A549 (cell line): ENCODE results near the gene ENTHD1. TPM values are rescaled to one million over a fixed set of nuclear protein-coding genes. Genes with fewer than 3 reads are reported as not detected.

ENCODE experiments used
- ATAC-seq, 2 experiments: fragments of 200-7000 bp in 1 of 2; fragments of >200 bp in 1 of 2; cut with Nextera tagmentation in 1 of 2; cut with Tn5 transposase in 1 of 2; 3 replicates each; pipeline versions ENCODE4 v1.8.0 to v1.9.1; 2018 to 2020; ENCODE audit warnings: mild to moderate bottlenecking in 1 of 2, moderate library complexity in 1 of 2
- CTCF ChIA-PET: fragments of 300-600 bp; sonication (Branson Sonifier 250); formaldehyde crosslinking; extraction: SDS; loops from one replicate; lab custom pipeline; 2021; ENCODE audit warnings: antibody characterized with exemption, inconsistent platforms; lab: Yijun Ruan, JAX
- POLR2A ChIA-PET: fragments of 350-600 bp; formaldehyde crosslinking; extraction: SDS; loops from one replicate; lab custom pipeline; 2021; ENCODE audit warnings: antibody characterized with exemption, inconsistent platforms; lab: Yijun Ruan, JAX
- DNase-seq, 2 experiments: peaks; one replicate each; pipeline versions ENCODE4 v3.0.0 to v3.0.0-alpha.2; 2011 to 2016; ENCODE audit warnings: low read depth in 1 of 2, low spot score in 1 of 2
- FAIRE-seq: peaks from 2 replicates; lab custom pipeline; 2011; peaks lifted over from hg19 to GRCh38; lab: Jason Lieb, UNC
- H3K27ac ChIP-seq, 2 experiments: fragments of >200 bp; sonication (Bioruptor Twin); formaldehyde crosslinking; 3 replicates each; pipeline ENCODE4 v1.5.1; 2016 to 2017
- H3K4me1 ChIP-seq: fragments of >200 bp; sonication (Bioruptor Twin); formaldehyde crosslinking; 3 replicates; pipeline ENCODE4 v1.6.1; 2016
- H3K4me2 ChIP-seq: fragments of >200 bp; sonication (Bioruptor Twin); formaldehyde crosslinking; 3 replicates; pipeline ENCODE4 v1.6.1; 2016
- H3K4me3 ChIP-seq: fragments of >200 bp; sonication (Bioruptor Twin); formaldehyde crosslinking; 3 replicates; pipeline ENCODE4 v1.5.1; 2016
- H3K9me3 ChIP-seq: fragments of >200 bp; sonication (Bioruptor Twin); formaldehyde crosslinking; 3 replicates; pipeline ENCODE4 v1.6.1; 2016
- BHLHE40 ChIP-seq: IDR thresholded peaks from 2 replicates; pipeline ENCODE4 v1.6.1; 2012; ENCODE audit warnings: low read depth, low read length, inconsistent platforms
- CHD2 ChIP-seq: fragments of 150-350 bp; IDR thresholded peaks from 2 replicates; pipeline ENCODE4 v1.6.1; 2014; ENCODE audit warnings: low read length; ENCODE audit not compliant: partially characterized antibody
- CHD4 ChIP-seq: fragments of 200-600 bp; sonication (generic); IDR thresholded peaks from 2 replicates; pipeline ENCODE4 v1.6.1; 2016; ENCODE audit warnings: antibody characterized with exemption, mild to moderate bottlenecking, borderline replicate concordance
- CTCF ChIP-seq: fragments of >200 bp; sonication (Bioruptor Twin); formaldehyde crosslinking; IDR thresholded peaks from 3 replicates; pipeline ENCODE4 v1.5.1; 2016
- EHMT2 ChIP-seq: fragments of 200-600 bp; sonication (generic); IDR thresholded peaks from 2 replicates; pipeline ENCODE4 v1.6.1; 2016; ENCODE audit warnings: antibody characterized with exemption, low read depth, mild to moderate bottlenecking, moderate library complexity
- HOXB5 ChIP-seq: fragments of 250-450 bp; sonication (Bioruptor Pico); IDR thresholded peaks from 2 replicates; pipeline ENCODE4 v1.5.0; 2020; ENCODE audit warnings: mild to moderate bottlenecking, moderate library complexity
- KDM1A ChIP-seq: fragments of 200-600 bp; sonication (generic); IDR thresholded peaks from 2 replicates; pipeline ENCODE4 v1.6.1; 2016; ENCODE audit warnings: low read depth, mild to moderate bottlenecking
- MAFK ChIP-seq: fragments of 450-650 bp; IDR thresholded peaks from 2 replicates; pipeline ENCODE4 v1.6.1; 2014; ENCODE audit not compliant: partially characterized antibody
- MAZ ChIP-seq: fragments of 150-350 bp; IDR thresholded peaks from 2 replicates; pipeline ENCODE4 v1.6.1; 2014; ENCODE audit warnings: antibody characterized with exemption, low read depth, low read length, borderline replicate concordance
- MYC ChIP-seq: IDR thresholded peaks from 2 replicates; pipeline ENCODE4 v1.6.1; 2012; ENCODE audit warnings: mild to moderate bottlenecking, inconsistent platforms, low read length, improper control_type of control experiment, borderline replicate concordance
- RCOR1 ChIP-seq: fragments of 150-350 bp; IDR thresholded peaks from 2 replicates; pipeline ENCODE4 v1.6.1; 2014; ENCODE audit warnings: antibody characterized with exemption, low read length, low read depth
- SMC3 ChIP-seq: fragments of >200 bp; sonication (Bioruptor Twin); formaldehyde crosslinking; IDR thresholded peaks from 3 replicates; pipeline ENCODE4 v1.6.1; 2018; ENCODE audit warnings: inconsistent platforms
- SREBF2 ChIP-seq: fragments of 450-650 bp; IDR thresholded peaks from 2 replicates; pipeline ENCODE4 v1.6.1; 2014; ENCODE audit warnings: mild to moderate bottlenecking, moderate library complexity
- TP53 ChIP-seq: fragments of 250-450 bp; sonication (Bioruptor Pico); IDR thresholded peaks from 2 replicates; pipeline ENCODE4 v1.5.0; 2021; ENCODE audit warnings: mild to moderate bottlenecking, moderate library complexity
- ZC3H11A ChIP-seq: fragments of 450-650 bp; IDR thresholded peaks from 2 replicates; pipeline ENCODE4 v1.6.1; 2014; ENCODE audit warnings: antibody characterized with exemption, mild to moderate bottlenecking
- WGBS: methylation state at CpG from one replicate; pipeline ENCODE4 v1.1.6; 2017; ENCODE audit errors: missing lambda C conversion rate; 5-methylcytosine and 5-hydroxymethylcytosine counted together
- polyA minus RNA-seq: library from RNA; depleted of rRNA, polyadenylated mRNA; stranded (reverse); fragments of >200 nt; gene quantifications from 2 replicates; pipeline ENCODE4 v1.2.3, GENCODE V29; 2011; rRNA and poly(A)+ RNA removed
- polyA plus RNA-seq, 4 experiments: library from polyadenylated mRNA; depleted of rRNA in 3 of 4; stranded (reverse); fragments of >200 nt; fragmentation: RNase III in 1 of 4; extraction: RNeasy Plus Mini Kit Qiagen cat#74134 plus additional on column Dnase treatment in 1 of 4; gene quantifications; 2 replicates in 3 of 4; 3 replicates in 1 of 4; pipeline ENCODE4 v1.2.3, GENCODE V29; 2011 to 2017
- TF ChIP-seq, protein P1 (sequence below): IDR thresholded peaks from 2 replicates; pipeline ENCODE4 v1.6.1; 2012; ENCODE audit warnings: low read depth, borderline replicate concordance
- TF ChIP-seq, protein P2 (sequence below): IDR thresholded peaks from 2 replicates; pipeline ENCODE4 v1.6.1; 2012
- TF ChIP-seq, protein P3 (sequence below): fragments of 150-350 bp; IDR thresholded peaks from 2 replicates; pipeline ENCODE4 v1.6.1; 2014; ENCODE audit warnings: low read depth, mild to moderate bottlenecking, low read length

Gene ENTHD1, protein sequence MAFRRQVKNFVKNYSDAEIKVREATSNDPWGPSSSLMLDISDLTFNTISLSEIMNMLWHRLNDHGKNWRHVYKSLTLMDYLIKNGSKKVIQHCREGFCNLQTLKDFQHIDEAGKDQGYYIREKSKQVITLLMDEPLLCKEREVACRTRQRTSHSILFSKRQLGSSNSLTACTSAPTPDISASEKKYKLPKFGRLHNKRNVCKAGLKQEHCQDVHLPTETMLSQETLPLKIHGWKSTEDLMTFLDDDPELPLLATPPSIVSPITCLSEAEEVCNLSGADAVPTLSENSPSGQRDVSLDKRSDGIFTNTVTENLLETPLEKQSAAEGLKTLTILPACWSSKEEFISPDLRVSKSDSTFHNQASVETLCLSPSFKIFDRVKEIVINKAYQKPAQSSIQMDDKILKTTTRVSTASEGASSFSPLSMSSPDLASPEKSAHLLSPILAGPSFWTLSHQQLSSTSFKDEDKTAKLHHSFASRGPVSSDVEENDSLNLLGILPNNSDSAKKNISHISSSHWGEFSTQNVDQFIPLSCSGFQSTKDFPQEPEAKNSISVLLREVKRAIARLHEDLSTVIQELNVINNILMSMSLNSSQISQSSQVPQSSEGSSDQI
- polyA plus RNA-seq (2011; rRNA removed) (not detected in 2 replicates), polyA plus RNA-seq (2017; fragmentation: RNase III; extraction: RNeasy Plus Mini Kit Qiagen cat#74134 plus additional on column Dnase treatment) (not detected in 3 replicates), polyA minus RNA-seq (not detected in 2 replicates)
- not detected in 2 replicates for polyA plus RNA-seq (2012; cell fraction: cytosol; rRNA removed)
- polyA plus RNA-seq (2012; cell fraction: nucleus; rRNA removed) = not detected in 2 replicates

DNA sequence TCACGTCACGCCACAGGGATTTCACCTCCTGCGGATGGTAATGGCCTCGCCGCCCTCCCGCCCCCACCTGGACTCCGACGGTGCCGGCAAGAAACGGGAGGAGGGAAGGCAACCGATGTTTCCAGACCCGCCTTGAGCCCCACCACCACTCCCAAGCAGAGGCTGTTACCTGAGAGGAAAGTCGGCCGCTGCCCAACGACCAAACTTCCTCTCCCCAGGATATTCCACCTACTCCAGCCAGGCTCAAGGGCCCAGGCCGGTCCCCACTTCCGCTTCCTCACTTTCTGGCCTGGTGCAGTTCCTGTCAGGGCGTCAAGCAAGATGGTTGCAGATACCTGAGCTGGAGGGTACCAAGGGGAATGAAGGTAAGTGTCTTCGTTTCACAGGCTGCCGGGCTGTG, at the start of gene ENTHD1:
Gene ENTHD1, minus strand, starts transcription at position 235 of the 400 bp plus-strand sequence. CDS start 6,012 bp downstream, outside the sequence.
- FAIRE-seq (no peak), ATAC-seq (no peak)
- Histone ChIP-seq H3K27ac (no peak within 1 kb of the TSS), H3K4me1 (no peaks in the 10 kb centered on the region), H3K4me3 (no peak within 1 kb of the TSS), H3K9me3 (no peaks in the 10 kb centered on the region), H3K4me2 (no peak within 1 kb of the TSS)
- POLR2A ChIA-PET = no interaction called here
- CTCF ChIA-PET = interaction anchor here (0.6 to 1.9 kb wide), 4 partner anchors 131 to 315 kb away, joined by 3 to 7 read pairs (median 4); no protein-coding TSS in a partner anchor
- TF ChIP-seq, protein P1, sequence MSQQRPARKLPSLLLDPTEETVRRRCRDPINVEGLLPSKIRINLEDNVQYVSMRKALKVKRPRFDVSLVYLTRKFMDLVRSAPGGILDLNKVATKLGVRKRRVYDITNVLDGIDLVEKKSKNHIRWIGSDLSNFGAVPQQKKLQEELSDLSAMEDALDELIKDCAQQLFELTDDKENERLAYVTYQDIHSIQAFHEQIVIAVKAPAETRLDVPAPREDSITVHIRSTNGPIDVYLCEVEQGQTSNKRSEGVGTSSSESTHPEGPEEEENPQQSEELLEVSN = no peak
- TF ChIP-seq SMC3 (no peak), KDM1A (no peak), EHMT2 (no peak), SREBF2 (no peak), ZC3H11A (no peak), CTCF (no peak), CHD2 (no peak), MAFK (no peak), RCOR1 (no peak), BHLHE40 (no peak), MAZ (no peak)
- TF ChIP-seq, protein P2, sequence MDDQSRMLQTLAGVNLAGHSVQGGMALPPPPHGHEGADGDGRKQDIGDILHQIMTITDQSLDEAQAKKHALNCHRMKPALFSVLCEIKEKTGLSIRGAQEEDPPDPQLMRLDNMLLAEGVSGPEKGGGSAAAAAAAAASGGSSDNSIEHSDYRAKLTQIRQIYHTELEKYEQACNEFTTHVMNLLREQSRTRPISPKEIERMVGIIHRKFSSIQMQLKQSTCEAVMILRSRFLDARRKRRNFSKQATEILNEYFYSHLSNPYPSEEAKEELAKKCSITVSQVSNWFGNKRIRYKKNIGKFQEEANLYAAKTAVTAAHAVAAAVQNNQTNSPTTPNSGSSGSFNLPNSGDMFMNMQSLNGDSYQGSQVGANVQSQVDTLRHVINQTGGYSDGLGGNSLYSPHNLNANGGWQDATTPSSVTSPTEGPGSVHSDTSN = no peak
- TF ChIP-seq, protein P3, sequence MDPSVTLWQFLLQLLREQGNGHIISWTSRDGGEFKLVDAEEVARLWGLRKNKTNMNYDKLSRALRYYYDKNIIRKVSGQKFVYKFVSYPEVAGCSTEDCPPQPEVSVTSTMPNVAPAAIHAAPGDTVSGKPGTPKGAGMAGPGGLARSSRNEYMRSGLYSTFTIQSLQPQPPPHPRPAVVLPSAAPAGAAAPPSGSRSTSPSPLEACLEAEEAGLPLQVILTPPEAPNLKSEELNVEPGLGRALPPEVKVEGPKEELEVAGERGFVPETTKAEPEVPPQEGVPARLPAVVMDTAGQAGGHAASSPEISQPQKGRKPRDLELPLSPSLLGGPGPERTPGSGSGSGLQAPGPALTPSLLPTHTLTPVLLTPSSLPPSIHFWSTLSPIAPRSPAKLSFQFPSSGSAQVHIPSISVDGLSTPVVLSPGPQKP = no peak
- TF ChIP-seq, all 56 proteins: peak for 0
- WGBS = 61% methylated on average over 14 of the region's 20 CpGs
- no peak for DNase-seq

DNA sequence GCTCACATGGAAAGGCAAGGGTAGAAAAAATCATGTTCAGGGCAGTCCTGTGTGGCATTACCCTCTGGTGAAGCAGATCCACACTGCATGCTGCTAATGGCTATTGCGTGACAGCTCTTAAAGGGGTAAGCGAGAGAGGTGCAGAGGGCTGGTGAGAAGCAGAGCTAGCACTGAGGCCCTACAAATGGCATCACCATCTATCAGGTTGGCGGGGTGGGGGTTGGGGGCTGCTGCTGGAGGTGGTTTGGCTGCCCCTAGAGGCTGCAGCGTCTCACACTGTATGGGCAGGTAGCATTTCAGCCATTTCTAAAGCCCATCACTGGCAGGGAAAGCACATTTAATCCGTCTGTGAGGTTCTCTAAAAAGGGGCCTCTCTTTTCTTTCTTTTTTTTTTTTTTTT, 49.8 kb upstream of the ENTHD1 start:
- TF ChIP-seq TP53 (CRISPR knock-in tag) = no peak
- no peak for TF ChIP-seq CHD4
- no peak for TF ChIP-seq KDM1A
- no peak for TF ChIP-seq MYC
- no peak for TF ChIP-seq RCOR1
- no peak for TF ChIP-seq HOXB5 (CRISPR knock-in tag)
- TF ChIP-seq BHLHE40 = no peak
- Histone ChIP-seq H3K9me3 (no peaks in the 10 kb centered on the region), H3K27ac (no peak overlapping the region), H3K4me1 (no peaks in the 10 kb centered on the region), H3K4me2 (no peak overlapping the region), H3K4me3 (no peak overlapping the region)
- ATAC-seq = peak; percentile 54 to 58; a peak in 2 of 6 replicates
- 53% methylated on average over 5 of the region's 5 CpGs for WGBS
- no peak for FAIRE-seq
- ChIA-PET POLR2A (no interaction called here), CTCF (interaction anchor here (0.7 to 1.4 kb wide), 4 partner anchors 10 to 36 kb away, joined by 3 to 6 read pairs (median 4); no protein-coding TSS in a partner anchor)
- no peak for DNase-seq
